Measurements from ENCODE around the gene ZNF202.

The ZNF202 gene

GRCh38 chr11:123682696-123683410, 58.6 kb downstream of the ZNF202 start:
- no peak for DNase-seq

- DNase-seq, result no peak
Measured at GRCh38 chr11:123681030-123681429, 60.4 kb downstream of the ZNF202 start.

DNA sequence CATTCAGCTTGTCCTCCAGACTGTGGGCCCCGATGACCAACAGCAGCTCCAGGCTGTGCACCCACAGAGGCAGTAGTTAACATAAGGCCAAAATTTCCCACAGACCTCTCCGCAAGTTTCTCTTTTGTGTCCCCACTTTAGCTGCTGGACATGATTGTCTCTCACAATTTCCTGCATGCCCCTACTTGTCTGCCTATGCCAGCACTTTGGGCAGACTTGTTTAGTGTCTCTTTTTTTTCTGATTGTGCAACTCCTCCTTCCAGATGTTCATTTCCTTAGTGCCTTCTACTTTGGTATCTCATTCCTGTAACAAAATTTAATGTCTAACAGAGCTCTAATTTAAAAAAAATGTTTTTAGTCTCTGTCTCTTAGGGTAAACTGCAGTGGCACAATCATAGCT, 63.2 kb downstream of the ZNF202 start:
- DNase-seq, result no peak

- no peak for DNase-seq
Measured at GRCh38 chr11:123677510-123677909, 64.0 kb downstream of the ZNF202 start.

DNA sequence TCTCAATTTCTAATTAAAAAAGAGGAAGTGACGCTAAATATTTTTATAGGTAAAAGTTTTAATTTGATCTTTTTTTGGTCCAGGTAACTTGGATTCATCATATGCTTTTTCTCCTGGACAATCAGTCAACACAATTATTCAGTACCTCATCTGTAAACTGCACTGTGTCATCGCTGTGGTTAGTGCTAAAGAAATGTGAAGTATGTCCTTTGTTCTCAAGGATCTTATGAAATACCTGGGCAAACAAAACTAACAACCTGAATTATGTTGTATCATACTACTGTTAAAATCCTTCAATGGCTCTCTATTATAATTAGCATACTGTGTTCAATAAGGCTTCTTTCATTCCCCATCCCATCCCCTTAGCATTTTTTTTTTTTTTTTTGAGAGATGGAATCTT, 67.2 kb downstream of the ZNF202 start:
- DNase-seq, result no peak
